Prostate gland (tissue), 2 donors: Measurements from ENCODE around the gene NFKB1.

ENCODE experiments used
- POLR2A ChIP-seq: fragments of 450-650 bp; IDR thresholded peaks from one replicate; pipeline ENCODE4 v1.6.1; 2016; ENCODE audit warnings: antibody characterized with exemption, mild to moderate bottlenecking
- POLR2AphosphoS5 ChIP-seq: sonication (generic); formaldehyde crosslinking; IDR thresholded peaks from one replicate; pipeline ENCODE4 v1.6.1; 2017; ENCODE audit warnings: antibody characterized with exemption
- TF ChIP-seq, protein P1 (sequence below), 4 experiments: fragments of 200-600 bp in 2 of 4; fragments of 450-650 bp in 2 of 4; sonication (generic) in 2 of 4; IDR thresholded peaks; 1 replicate in 3 of 4; 2 replicates in 1 of 4; pipeline ENCODE4 v1.5.1; 2016 to 2019; ENCODE audit warnings: antibody characterized with exemption in 4 of 4, mild to moderate bottlenecking in 2 of 4, moderate library complexity in 2 of 4

DNA sequence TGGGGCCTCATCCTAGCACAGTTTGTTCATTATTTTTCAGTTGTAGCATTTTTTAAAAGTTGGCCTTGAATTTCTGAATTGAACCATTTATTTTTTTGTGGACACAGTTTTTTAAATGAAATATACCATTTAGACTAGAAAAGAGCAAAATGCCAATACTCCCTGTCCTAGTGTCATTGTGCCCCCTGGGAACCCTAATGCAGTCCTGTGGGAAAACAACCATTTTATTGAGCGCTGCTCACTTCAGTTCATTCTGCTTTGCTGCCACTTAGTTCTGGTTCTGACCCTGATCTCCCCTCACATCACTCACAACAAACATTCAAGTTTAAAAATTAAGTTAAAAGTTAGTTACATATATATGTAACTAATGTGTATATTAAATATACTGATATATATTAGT is 5.4 kb downstream of the NFKB1 start:
- TF ChIP-seq POLR2A = no peak
- TF ChIP-seq, protein P1, sequence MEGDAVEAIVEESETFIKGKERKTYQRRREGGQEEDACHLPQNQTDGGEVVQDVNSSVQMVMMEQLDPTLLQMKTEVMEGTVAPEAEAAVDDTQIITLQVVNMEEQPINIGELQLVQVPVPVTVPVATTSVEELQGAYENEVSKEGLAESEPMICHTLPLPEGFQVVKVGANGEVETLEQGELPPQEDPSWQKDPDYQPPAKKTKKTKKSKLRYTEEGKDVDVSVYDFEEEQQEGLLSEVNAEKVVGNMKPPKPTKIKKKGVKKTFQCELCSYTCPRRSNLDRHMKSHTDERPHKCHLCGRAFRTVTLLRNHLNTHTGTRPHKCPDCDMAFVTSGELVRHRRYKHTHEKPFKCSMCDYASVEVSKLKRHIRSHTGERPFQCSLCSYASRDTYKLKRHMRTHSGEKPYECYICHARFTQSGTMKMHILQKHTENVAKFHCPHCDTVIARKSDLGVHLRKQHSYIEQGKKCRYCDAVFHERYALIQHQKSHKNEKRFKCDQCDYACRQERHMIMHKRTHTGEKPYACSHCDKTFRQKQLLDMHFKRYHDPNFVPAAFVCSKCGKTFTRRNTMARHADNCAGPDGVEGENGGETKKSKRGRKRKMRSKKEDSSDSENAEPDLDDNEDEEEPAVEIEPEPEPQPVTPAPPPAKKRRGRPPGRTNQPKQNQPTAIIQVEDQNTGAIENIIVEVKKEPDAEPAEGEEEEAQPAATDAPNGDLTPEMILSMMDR (IDR thresholded peaks at IDR 0.05) = no peak
- TF ChIP-seq POLR2AphosphoS5 = no peak
